T-helper 1 cell (primary cell): ENCODE measurements around the gene SLC5A10.
"Not testable (repeated sequence)": the region's sequence is repeated elsewhere in the genome, so short reads cannot be mapped to it uniquely, and the experiment has no call there.

Experiments used
- DNase-seq, 5 donors: peaks; one replicate each; pipeline ENCODE4 v3.0.0-alpha.2; 2012 to 2020
- total RNA-seq, 4 donors: gene quantifications; one replicate each; lab custom pipeline; 2026; lab: John Stamatoyannopoulos, UW

The SLC5A10 gene
- 0 to 0.24 (median 0) reads per million in 4 donors for total RNA-seq

GRCh38 chr17:18951941-18952842 is at the start of gene SLC5A10:
Gene SLC5A10, plus strand, starts transcription at chr17:18952165. Its CDS starts 41 bp downstream, at chr17:18952206.
- no peak for DNase-seq

DNA sequence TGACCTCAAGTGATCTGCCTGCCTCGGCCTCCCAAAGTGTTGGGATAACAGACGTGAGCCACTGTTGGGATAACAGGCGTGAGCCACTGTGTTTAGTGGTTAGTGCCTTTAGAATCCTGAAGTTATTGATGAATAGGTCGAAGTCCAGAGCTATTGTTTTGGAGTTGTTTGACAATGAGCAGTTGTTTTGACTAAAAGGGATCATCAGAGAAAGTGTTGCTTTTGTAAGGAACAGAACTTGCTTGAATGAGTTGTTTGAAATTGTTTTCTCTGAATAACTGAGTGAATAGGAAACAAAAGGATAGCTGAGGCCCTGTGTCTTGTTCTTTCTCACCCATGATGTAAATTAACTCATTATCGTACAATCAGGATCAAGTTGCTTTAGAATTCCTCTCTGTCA is 47.5 kb upstream of the SLC5A10 start:
- no peak for DNase-seq

- DNase-seq = no peak
Measured at GRCh38 chr17:18905226-18905625, 46.7 kb upstream of the SLC5A10 start.

- DNase-seq = no peak
Measured at GRCh38 chr17:18910326-18910725, 41.6 kb upstream of the SLC5A10 start.

DNA sequence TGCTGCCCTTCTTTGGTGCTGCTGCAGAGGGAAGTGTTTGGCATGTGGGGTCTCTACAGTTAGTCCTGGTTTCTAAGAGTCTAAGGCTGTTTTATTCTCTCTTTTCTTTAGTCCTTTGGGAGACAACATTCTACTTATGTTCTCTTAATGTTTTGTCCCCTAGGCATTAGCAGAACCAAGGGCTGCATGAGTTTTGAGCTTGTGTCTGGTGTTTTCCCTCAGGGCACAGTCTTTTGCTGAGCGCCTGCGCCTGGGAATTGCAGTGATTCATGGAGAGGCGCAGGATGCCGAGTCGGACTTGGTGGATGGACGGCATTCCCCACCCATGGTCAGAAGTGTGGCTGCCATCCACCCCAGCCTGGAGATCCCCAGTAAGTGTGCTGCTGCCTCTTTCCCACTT is 41.1 kb upstream of the SLC5A10 start:
- no peak for DNase-seq

DNA sequence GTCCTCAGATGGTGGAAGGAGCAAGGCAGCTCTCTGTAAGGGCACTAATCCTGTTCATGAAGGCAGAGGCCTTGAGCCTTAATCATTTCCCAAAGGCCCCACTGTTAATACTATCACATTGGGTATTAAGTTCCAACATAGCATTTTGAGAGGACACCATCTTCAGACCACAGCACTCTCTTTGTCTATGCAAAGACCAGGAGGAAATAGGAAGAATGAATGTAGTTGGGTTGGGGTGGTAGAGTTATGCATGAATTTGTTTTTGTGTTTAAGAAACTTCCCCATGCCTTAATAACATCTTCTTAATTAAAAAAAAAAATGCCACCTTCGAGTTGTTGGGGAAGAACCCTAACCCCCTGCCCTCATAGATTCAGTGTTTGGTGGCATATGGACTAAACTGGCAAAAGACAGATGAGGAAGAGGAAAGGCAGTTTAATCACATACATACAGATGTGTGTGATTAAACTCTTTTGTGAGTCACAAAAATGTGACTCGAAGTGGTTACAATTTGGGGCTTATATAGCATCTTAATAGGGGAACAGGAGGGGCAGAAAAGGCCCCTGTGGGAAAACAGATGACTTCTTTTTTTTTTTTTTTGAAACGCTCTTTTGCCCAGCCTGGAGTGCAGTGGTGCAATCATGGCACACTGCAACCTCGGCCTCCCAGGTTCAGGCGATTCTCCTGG is 35.0 kb upstream of the SLC5A10 start:
- no peak for DNase-seq

DNA sequence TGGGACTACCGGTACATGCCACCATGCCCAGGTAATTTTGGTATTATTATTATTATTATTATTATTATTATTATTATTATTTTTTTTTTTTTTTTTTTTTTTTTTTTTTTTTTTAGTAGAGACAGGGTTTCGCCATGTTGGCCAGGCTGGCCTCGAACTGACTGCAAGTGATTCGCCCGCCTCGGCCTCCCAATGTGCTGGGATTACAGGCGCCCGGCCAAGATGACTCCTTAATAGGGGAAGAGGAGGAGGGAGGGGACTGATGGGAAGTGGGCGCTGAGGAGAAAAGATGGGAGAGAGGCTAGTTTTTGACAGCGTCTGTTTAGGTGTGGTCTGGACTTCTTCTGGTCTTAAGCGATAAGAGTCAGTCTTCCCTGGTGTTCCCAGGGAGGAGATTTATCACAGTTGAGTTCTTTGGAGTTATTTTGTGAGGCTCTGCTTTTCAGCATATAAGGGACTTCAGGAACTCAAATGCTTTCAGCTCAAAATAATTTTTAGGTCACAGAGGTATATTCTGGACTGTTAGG is 34.4 kb upstream of the SLC5A10 start:
- DNase-seq = no peak

- DNase-seq = no peak
Measured at GRCh38 chr17:18919963-18920362, 32.0 kb upstream of the SLC5A10 start.

DNA sequence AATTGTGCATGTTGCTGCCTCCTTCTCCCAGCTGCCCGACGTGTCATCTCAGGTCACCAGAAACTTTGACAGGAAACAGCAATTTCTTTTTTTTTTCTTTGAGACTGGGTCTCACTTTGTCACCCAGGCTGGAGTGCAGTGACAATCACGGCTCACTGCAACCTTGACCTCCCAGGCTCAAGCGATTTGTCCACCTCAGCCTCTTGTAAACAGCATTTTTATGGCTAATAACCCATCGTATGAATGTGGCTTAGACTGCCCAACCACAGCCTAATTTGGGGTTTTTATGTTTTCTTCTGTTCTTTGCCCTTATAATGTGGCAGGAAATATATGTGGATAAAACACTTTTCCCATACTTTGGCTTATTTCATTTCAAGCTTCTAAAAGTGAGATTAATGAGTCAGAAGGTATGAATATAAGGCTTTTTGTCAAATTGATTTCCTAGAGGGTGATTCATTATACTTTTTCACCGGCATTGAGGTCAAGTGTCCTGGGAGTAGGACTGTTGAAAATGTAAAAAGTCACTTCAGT is 31.0 kb upstream of the SLC5A10 start:
- DNase-seq = peak in 1 of 5 donors; percentile 52

- no peak for DNase-seq
Measured at GRCh38 chr17:18921485-18921884, 30.5 kb upstream of the SLC5A10 start.

GRCh38 chr17:18921912-18922451 is 30.0 kb upstream of the SLC5A10 start:
- DNase-seq = peak in 1 of 5 donors; percentile 82

DNA sequence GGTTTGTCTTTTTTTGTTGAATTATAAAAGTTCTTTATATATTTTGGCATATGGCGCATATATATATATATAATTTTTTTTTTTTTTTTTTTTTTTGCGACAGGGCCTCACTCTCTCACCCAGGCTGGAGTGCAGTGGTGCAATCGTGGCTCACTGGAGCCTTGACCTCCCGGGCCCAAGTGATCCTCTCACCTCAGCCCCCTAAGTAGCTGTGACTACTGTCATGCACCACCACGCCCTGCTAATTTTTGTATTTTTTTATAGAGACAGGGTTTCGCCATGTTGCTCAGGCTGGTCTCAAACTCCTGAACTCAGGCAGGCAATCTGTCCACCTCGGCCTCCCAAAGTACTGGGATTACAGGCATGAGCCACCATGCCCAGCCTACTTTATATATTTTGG is 29.4 kb upstream of the SLC5A10 start:
- not testable (repeated sequence) for DNase-seq

DNA sequence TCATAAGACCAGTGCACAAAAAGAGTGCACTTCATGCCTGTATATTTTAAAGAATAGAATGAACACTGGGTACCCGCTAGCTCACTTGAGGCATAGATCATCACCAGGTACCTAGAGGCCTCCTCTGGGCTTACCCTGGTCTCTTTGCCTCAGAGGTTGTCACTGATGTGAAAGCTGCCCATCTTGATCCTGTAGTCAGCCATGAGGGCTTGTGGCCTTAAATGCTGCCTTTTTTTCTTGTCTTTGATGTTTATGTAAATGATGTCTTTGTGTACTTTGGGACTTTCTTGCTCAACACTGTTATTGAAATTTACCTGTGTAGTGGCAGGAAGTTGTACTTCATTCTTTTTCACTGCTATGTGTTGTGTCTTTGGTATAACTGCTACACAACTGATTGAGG is 26.8 kb upstream of the SLC5A10 start:
- peak in 1 of 5 donors; percentile 30 for DNase-seq

DNA sequence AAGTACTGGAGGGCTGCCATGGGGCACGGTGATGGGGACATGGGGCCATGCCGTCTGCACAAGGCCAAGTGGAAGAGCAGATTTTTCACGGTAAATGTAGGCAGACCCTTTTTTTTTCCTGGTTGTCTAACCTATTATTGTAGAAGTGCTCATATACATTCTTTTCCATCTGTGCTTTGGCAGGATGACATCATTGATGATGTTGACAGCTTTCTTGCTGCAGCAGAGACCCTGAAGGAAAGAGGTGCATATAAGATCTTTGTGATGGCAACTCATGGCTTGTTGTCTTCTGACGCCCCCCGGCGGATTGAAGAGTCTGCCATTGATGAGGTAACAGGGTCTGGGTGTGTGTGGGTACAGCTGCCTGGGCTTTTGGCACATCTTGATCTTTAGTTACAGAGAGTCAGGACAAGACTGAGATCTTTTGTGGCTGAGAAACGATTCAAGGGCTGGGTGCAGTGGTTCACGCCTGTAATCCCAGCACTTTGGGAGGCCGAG is 23.3 kb upstream of the SLC5A10 start:
- peak in 1 of 5 donors; percentile 16 for DNase-seq

GRCh38 chr17:18932360-18933055 is 19.5 kb upstream of the SLC5A10 start:
- peak in 1 of 5 donors; percentile 62 for DNase-seq

DNA sequence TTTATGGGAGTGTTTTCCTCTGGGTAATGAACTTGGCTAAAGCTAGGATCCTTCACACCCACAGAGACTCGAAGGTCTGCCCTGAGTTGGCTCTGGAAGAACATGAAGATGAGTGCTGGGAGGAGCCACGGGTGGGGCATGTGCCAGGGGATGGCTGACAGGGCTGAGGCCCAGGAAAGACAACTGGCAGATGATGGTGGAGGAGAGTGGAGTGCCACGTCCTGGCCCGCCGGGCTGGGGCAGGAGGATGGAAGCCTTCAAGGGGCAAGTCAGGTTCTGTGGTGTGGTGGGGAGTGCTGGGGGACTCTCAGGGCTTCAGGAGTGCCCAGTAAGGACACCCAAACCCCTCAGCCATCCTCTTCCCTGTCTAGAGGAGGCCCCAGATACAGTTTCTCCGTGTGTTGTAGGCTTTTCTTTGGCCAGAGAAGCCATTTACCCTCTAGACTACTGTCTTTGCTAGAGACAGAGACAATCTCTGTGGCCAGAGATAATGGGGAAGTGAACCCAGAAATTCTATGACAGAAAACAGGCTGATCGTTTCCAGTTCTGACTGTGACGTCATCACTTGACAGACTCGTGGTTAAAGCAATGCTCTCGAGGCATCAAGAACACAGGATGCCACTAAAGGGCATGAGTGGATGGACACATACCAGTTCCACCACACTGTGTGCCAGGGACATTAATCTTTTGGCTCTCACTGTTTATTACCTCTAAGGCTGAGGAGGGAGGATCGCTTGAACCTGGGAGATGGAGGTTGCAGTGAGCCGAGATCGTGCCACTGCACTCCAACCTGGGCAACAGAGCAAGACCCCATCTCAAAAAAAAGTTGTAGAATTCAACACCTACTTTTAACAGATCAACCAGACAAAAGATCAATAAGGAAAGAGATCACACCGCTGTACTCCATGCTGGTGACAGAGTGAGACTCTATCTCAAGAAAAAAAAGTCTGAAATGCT is 18.6 kb upstream of the SLC5A10 start:
- peak in 1 of 5 donors; percentile 57 for DNase-seq

GRCh38 chr17:18937981-18938691 is 13.8 kb upstream of the SLC5A10 start:
- DNase-seq = no peak

DNA sequence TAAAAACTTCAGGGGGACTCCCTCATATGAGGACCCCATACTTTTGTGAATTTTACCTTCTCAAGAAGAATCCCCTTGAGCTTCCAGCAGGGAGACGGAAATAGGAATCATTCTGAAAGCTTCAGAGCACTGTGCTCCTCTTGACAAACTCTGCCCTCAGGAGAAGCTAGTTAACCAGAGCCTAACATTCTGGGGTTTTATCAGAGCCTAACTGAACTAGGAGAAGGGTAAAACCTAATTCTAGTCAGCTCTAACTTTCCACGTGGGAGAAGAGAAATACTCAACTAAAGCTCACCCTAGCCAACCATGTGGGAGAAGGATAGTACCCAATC is 13.3 kb upstream of the SLC5A10 start:
- no peak for DNase-seq

DNA sequence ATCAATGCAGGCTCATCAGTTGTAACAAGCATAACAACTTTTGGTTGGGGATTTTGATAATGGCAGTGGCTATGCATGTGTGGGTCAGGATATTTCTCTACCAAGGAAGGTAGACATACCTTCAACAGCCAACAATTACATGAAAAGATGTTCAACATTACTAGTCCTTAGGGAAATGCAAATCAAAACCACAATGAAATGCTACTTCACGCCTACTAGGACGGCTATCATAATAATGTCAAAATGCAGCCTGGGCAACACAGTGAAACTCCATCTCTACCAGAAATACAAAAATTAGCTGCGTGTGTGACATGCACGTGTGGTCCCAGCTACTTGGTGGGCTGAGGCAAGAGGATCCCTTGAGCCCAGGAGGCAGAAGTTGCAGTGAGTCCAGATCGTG is 7.3 kb upstream of the SLC5A10 start:
- DNase-seq = no peak

DNA sequence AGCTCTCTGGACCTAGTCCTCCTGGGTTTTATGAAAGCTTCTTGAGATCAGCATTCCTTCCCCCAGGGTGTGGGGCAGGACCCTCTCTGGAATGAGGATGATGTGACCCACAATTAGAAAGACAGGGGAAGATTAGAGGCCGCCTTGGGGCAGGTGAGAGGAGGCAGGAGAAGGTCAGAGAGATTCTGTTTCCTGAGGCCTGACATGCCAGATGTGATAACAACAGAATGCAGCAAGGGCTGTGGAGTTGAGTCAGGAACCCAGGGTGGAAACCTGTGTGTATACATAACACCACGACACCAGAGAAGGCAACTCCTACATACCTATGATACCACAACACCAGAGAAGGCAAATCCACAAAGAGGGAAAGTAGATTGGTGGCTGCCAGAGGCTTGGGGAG is 5.4 kb upstream of the SLC5A10 start:
- no peak for DNase-seq
